Activated CD8-positive, alpha-beta memory T cell treated with anti-CD3 and anti-CD28 coated beads, Interleukin-2, amount 50 U/mL, for 1 hour (primary cell): Measurements from ENCODE around the gene ATP5MG.

ENCODE experiments used
- DNase-seq: peaks from one replicate; pipeline ENCODE4 v3.0.0-alpha.2; 2020; ENCODE audit errors: extremely low read depth

Gene ATP5MG

GRCh38 chr11:118441770-118442275, 40.4 kb downstream of the ATP5MG start:
- no peak for DNase-seq

- DNase-seq = no peak
Observed at GRCh38 chr11:118442301-118442700, 40.9 kb downstream of the ATP5MG start.

- DNase-seq = no peak
Observed at GRCh38 chr11:118442908-118443589, 41.6 kb downstream of the ATP5MG start.

GRCh38 chr11:118443590-118444218, 42.3 kb downstream of the ATP5MG start:
- no peak for DNase-seq

- no peak for DNase-seq
Observed at GRCh38 chr11:118447423-118447822, 46.0 kb downstream of the ATP5MG start.

- DNase-seq = no peak
Observed at GRCh38 chr11:118448294-118448693, 46.9 kb downstream of the ATP5MG start.

- DNase-seq = no peak
Observed at GRCh38 chr11:118449316-118449918, 48.0 kb downstream of the ATP5MG start.

GRCh38 chr11:118450451-118450850, 49.0 kb downstream of the ATP5MG start:
- DNase-seq = no peak
